DMS 273 (cell line): ENCODE measurements around the gene SERF1A.
"Not testable (repeated sequence)": the region's sequence is repeated elsewhere in the genome, so short reads cannot be mapped to it uniquely, and the experiment has no call there.

Experiments used
- DNase-seq: peaks from one replicate; lab custom pipeline; 2025; ENCODE audit not compliant: unreplicated experiment; lab: John Stamatoyannopoulos, UW

SERF1A gene

GRCh38 chr5:70900533-70901271, at the start of gene SERF1A:
Gene SERF1A, plus strand, starts transcription at chr5:70900669. Its CDS starts 201 bp downstream, at chr5:70900870.
- DNase-seq, result not testable (repeated sequence)

- not testable (repeated sequence) for DNase-seq
These were observed 33.7 kb upstream of the SERF1A start for GRCh38 chr5:70866778-70867177.

- not testable (repeated sequence) for DNase-seq
These were observed 29.8 kb upstream of the SERF1A start for GRCh38 chr5:70870626-70871025.

GRCh38 chr5:70896076-70896475, 4.4 kb upstream of the SERF1A start:
- not testable (repeated sequence) for DNase-seq

GRCh38 chr5:70901272-70901571, 753 bp downstream of the SERF1A start:
- DNase-seq, result not testable (repeated sequence)

GRCh38 chr5:70906624-70907023, 6.2 kb downstream of the SERF1A start:
- not testable (repeated sequence) for DNase-seq

- not testable (repeated sequence) for DNase-seq
These were observed 16.4 kb downstream of the SERF1A start for GRCh38 chr5:70916829-70917228.

- DNase-seq, result not testable (repeated sequence)
These were observed 24.7 kb downstream of the SERF1A start for GRCh38 chr5:70925211-70925562.

GRCh38 chr5:70931709-70932368, 31.4 kb downstream of the SERF1A start:
- DNase-seq, result not testable (repeated sequence)

GRCh38 chr5:70932560-70932959, 32.1 kb downstream of the SERF1A start:
- not testable (repeated sequence) for DNase-seq

GRCh38 chr5:70953068-70953467, 52.6 kb downstream of the SERF1A start:
- DNase-seq, result not testable (repeated sequence)
